Measurements from ENCODE around the gene SEC14L3. TPM values are rescaled to one million over a fixed set of nuclear protein-coding genes. Genes with fewer than 3 reads are reported as not detected.
A peak's percentile ranks its signal among the peaks of the same experiment; 100 is the strongest.

The SEC14L3 gene
- total RNA-seq, 1 experiment from 2014 or later = not detected

DNA sequence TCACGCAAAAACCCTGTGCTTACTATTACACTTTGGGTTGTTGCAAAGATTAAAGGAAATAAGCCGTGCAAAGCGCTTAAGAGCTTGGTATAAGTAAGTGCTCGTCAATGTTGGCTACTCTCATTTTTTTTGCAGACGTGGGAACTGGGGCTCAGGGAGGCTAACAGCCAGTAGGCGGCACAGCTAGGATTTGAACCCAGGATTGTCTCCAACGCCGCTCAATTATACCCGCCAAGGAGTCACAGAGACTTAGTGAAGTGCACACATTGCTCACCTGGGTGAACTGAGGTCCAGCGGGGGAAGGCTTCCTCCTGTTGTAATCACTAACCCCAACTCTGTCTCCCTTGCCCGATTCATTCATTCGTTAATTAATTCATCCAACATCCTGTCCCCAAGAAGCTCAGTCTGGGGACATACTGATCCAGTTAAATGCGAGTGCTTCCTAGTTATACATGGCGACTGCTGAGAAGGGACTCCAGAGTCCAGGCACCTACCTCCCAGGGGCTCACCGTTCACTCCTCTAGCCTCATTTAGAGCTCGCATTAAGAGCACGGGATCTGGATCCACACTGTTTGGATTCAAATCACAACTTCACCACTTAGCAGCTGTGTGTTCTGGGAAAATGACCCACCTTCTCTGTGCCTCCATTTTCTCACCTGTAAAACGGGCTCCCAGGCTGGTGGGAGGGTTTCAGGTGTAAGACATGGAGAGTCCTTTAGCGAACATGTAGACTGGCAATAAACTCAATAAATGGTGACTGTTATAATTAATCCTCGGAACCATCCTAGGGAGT, 47.1 kb downstream of the SEC14L3 start:
- H2AFZ ChIP-seq (ENCODE audit: low read length) = no peak overlapping the region
- peak overlapping the region in 1 of 3 experiments; percentile 57; a peak in 2 of 7 replicates for H3K27ac Mint-ChIP-seq
- no peak; the same call in 2 of the 3 replicates for TF ChIP-seq CTCF (conservative IDR thresholded peaks at IDR 0.05)

More for the DNA sequence above, 47.1 kb downstream of the SEC14L3 start:
- H3K4me2 ChIP-seq (ENCODE audit: insufficient read depth, insufficient read length, low read length) = peak overlapping the region; percentile 83
- peaks cover 7% of the 10 kb centered on the region; the same call in 1 of the 2 replicates for H3K4me1 ChIP-seq (ENCODE audit: insufficient read depth, low read length)
- no peak overlapping the region for H2BK12ac ChIP-seq (ENCODE audit: insufficient read length, low read depth, low read length)
- no peak overlapping the region for H2BK15ac ChIP-seq (ENCODE audit: low read depth, low read length)
- Mint-ChIP-seq H3K4me1 (peaks cover 31 to 37% of the 10 kb centered on the region in 2 experiments), H3K36me3 (ENCODE audit: insufficient read depth in 1 of 3, low read depth in 3 of 3) (peaks cover 14 to 38% (median 37%) of the 10 kb centered on the region in 3 experiments), H3K4me3 (peak overlapping the region; percentile 87 to 93), H3K9me3 (no peaks in the 10 kb centered on the region), H3K27me3 (ENCODE audit: low read depth) (no peaks in the 10 kb centered on the region; the same call in 1 of the 2 replicates)
- no peaks in the 10 kb centered on the region for H4K20me1 ChIP-seq (ENCODE audit: control insufficient read depth, insufficient read depth, insufficient read length)
- no peak overlapping the region for H4K8ac ChIP-seq (replicated peaks; ENCODE audit: insufficient read length, low read depth, low read length)
- H3K9me3 ChIP-seq (ENCODE audit: control insufficient read depth, low read depth, low read length) = no peaks in the 10 kb centered on the region
- H3K27ac ChIP-seq (ENCODE audit: insufficient read length, low read depth, low read length) = no peak overlapping the region
- H3K9ac ChIP-seq (ENCODE audit: extremely low read depth, insufficient read length, low read length) = no peak overlapping the region
- DNase-seq = peak; percentile 48
- H3K27me3 ChIP-seq (ENCODE audit: insufficient read depth, low read length) = no peaks in the 10 kb centered on the region
- no peak overlapping the region for H3K14ac ChIP-seq (ENCODE audit: insufficient read depth, low read length)
- no CpG with 5 or more reads among the region's 20 CpGs for WGBS (ENCODE audit: extremely low coverage, insufficient read length, low lambda C conversion rate)
- peaks cover 21% of the 10 kb centered on the region for H3K23me2 ChIP-seq (ENCODE audit: insufficient read length, low read depth, low read length, poor library complexity, severe bottlenecking)
- no peak overlapping the region for H3K4ac ChIP-seq (ENCODE audit: low read depth, low read length)
- no peak overlapping the region for H4K91ac ChIP-seq (ENCODE audit: insufficient read length, low read depth, low read length)
- H3T11ph ChIP-seq (ENCODE audit: low read length) = no peak overlapping the region
- H2AK5ac ChIP-seq (ENCODE audit: insufficient read length, low read length) = no peak overlapping the region
- H3K79me1 ChIP-seq (ENCODE audit: insufficient read depth, low read depth, low read length, poor library complexity, severe bottlenecking) = no peaks in the 10 kb centered on the region
- no peaks in the 10 kb centered on the region; the same call in 1 of the 2 replicates for H3K79me2 ChIP-seq (ENCODE audit: insufficient read depth, low read length)
- H3K18ac ChIP-seq (ENCODE audit: insufficient read length, low read depth, low read length) = no peak overlapping the region
- H2BK5ac ChIP-seq (ENCODE audit: insufficient read length, low read length) = no peak overlapping the region
- H3K23ac ChIP-seq (ENCODE audit: insufficient read length, low read depth, low read length) = no peak overlapping the region
- no peak overlapping the region for H2BK20ac ChIP-seq (ENCODE audit: low read depth, low read length, poor library complexity, severe bottlenecking)
- no peak overlapping the region for H2BK120ac ChIP-seq (ENCODE audit: low read depth, low read length, poor library complexity, severe bottlenecking)
- no peak overlapping the region for H3K56ac ChIP-seq (ENCODE audit: insufficient read length, low read depth, low read length)
- H4K5ac ChIP-seq (ENCODE audit: insufficient read length, low read depth, low read length) = no peak overlapping the region

Measured in H9 (cell line).